Smooth muscle cell (in vitro differentiated cells): ENCODE results near the gene MAP4K4. TPM values are rescaled to one million over a fixed set of nuclear protein-coding genes. Genes with fewer than 3 reads are reported as not detected.

Source experiments
- DNase-seq: peaks from one replicate; lab custom pipeline; 2025; ENCODE audit not compliant: unreplicated experiment; lab: John Stamatoyannopoulos, UW
- H2AFZ ChIP-seq: fragments of 200-600 bp; sonication (generic); 2 replicates; pipeline ENCODE4 v1.6.0; 2016; ENCODE audit warnings: antibody characterized with exemption, low read depth, mild to moderate bottlenecking
- H3F3A ChIP-seq: fragments of 200-600 bp; sonication (generic); 2 replicates; pipeline ENCODE4 v1.6.0; 2017; ENCODE audit warnings: antibody characterized with exemption, low read depth
- H3K27ac ChIP-seq: fragments of 200-600 bp; sonication (generic); 2 replicates; pipeline ENCODE4 v1.5.1; 2016; ENCODE audit warnings: low read depth, mild to moderate bottlenecking
- H3K27me3 ChIP-seq: fragments of 200-600 bp; sonication (generic); 2 replicates; pipeline ENCODE4 v1.6.1; 2016; ENCODE audit warnings: low read depth, mild to moderate bottlenecking
- H3K36me3 ChIP-seq: fragments of 200-600 bp; sonication (generic); 2 replicates; pipeline ENCODE4 v1.5.1; 2016; ENCODE audit warnings: low read depth
- H3K4me1 ChIP-seq: fragments of 200-600 bp; sonication (generic); 2 replicates; pipeline ENCODE4 v1.5.1; 2016; ENCODE audit warnings: low read depth
- H3K4me2 ChIP-seq: fragments of 200-600 bp; sonication (generic); 2 replicates; pipeline ENCODE4 v1.6.0; 2016; ENCODE audit warnings: mild to moderate bottlenecking
- H3K4me3 ChIP-seq: fragments of 200-600 bp; sonication (generic); 2 replicates; pipeline ENCODE4 v1.5.1; 2016; ENCODE audit warnings: mild to moderate bottlenecking
- H3K79me2 ChIP-seq: fragments of 200-600 bp; sonication (generic); 2 replicates; pipeline ENCODE4 v1.6.0; 2016; ENCODE audit warnings: low read depth, mild to moderate bottlenecking
- H3K9ac ChIP-seq: fragments of 200-600 bp; sonication (generic); 2 replicates; pipeline ENCODE4 v1.6.0; 2016; ENCODE audit warnings: low read depth
- H3K9me3 ChIP-seq: fragments of 200-600 bp; sonication (generic); replicated peaks from 2 replicates; pipeline ENCODE4 v1.5.1; 2016; ENCODE audit warnings: low read depth
- H4K20me1 ChIP-seq: fragments of 200-600 bp; sonication (generic); 2 replicates; pipeline ENCODE4 v1.6.0; 2016; ENCODE audit warnings: low read depth
- CTCF ChIP-seq: fragments of 200-600 bp; sonication (generic); IDR thresholded peaks from 2 replicates; pipeline ENCODE4 v1.5.1; 2017; ENCODE audit warnings: borderline replicate concordance, mild to moderate bottlenecking, antibody characterized with exemption; ENCODE audit not compliant: insufficient read depth, poor library complexity, severe bottlenecking
- WGBS: methylation state at CpG from one replicate; pipeline ENCODE4 v1.1.7; 2016; ENCODE audit warnings: low lambda C conversion rate; 5-methylcytosine and 5-hydroxymethylcytosine counted together
- polyA plus RNA-seq: library from polyadenylated mRNA; unstranded; fragments of >200 nt; fragmentation: Nextera tagmentation; extraction: Ambion mirVana; gene quantifications from 2 replicates; pipeline ENCODE4 v1.2.1, GENCODE V29; 2016
- total RNA-seq: library from RNA; depleted of rRNA; stranded (reverse); fragments of >200 nt; gene quantifications from 2 replicates; pipeline ENCODE4 v1.2.3, GENCODE V29; 2014

Gene MAP4K4
- total and polyA plus RNA-seq, 2 experiments from 2014 or later: 68.9 to 107 TPM

- H3K27me3 ChIP-seq: no peaks in the 10 kb centered on the region
- peak overlapping the region; percentile 91 for H3K4me2 ChIP-seq
- TF ChIP-seq CTCF: no peak
- H3K27ac ChIP-seq: peak overlapping the region; percentile 76
- H3K4me1 ChIP-seq: peaks cover 22% of the 10 kb centered on the region
- no peaks in the 10 kb centered on the region for H3K9me3 ChIP-seq
- peaks cover 33% of the 10 kb centered on the region for H4K20me1 ChIP-seq
- H3K9ac ChIP-seq: peak overlapping the region; percentile 77
- no peaks in the 10 kb centered on the region for H3K36me3 ChIP-seq
- H3F3A ChIP-seq: peaks cover 12% of the 10 kb centered on the region
- WGBS: 11% methylated on average over 16 of the region's 16 CpGs
- no peak overlapping the region for H2AFZ ChIP-seq
- no peak for DNase-seq
- H3K4me3 ChIP-seq: peak overlapping the region; percentile 91
- peaks cover 60% of the 10 kb centered on the region for H3K79me2 ChIP-seq
Observed at GRCh38 chr2:101698844-101699754, 1.6 kb downstream of the MAP4K4 start.

GRCh38 chr2:101699755-101700461 lies 2.4 kb downstream of the MAP4K4 start:
- peaks cover 12% of the 10 kb centered on the region for H3F3A ChIP-seq
- no peak overlapping the region for H2AFZ ChIP-seq
- peaks cover 22% of the 10 kb centered on the region for H3K4me1 ChIP-seq
- H3K79me2 ChIP-seq: peaks cover 67% of the 10 kb centered on the region
- TF ChIP-seq CTCF: no peak
- peak overlapping the region; percentile 77 for H3K9ac ChIP-seq
- peaks cover 33% of the 10 kb centered on the region for H4K20me1 ChIP-seq
- no peaks in the 10 kb centered on the region for H3K27me3 ChIP-seq
- H3K4me3 ChIP-seq: peak overlapping the region; percentile 91
- no peaks in the 10 kb centered on the region for H3K9me3 ChIP-seq
- H3K27ac ChIP-seq: peak overlapping the region; percentile 76
- 7% methylated on average over 13 of the region's 13 CpGs for WGBS
- DNase-seq: no peak
- H3K4me2 ChIP-seq: peak overlapping the region; percentile 91
- H3K36me3 ChIP-seq: no peaks in the 10 kb centered on the region

GRCh38 chr2:101704046-101704466 lies 6.5 kb downstream of the MAP4K4 start:
- Histone ChIP-seq H3K4me1 (peaks cover 32% of the 10 kb centered on the region), H3K4me3 (no peak overlapping the region), H3K9me3 (no peaks in the 10 kb centered on the region), H3K36me3 (no peaks in the 10 kb centered on the region), H3K27me3 (no peaks in the 10 kb centered on the region), H3K9ac (peak overlapping the region; percentile 66), H4K20me1 (peaks cover 58% of the 10 kb centered on the region), H3K79me2 (peaks cover 99% of the 10 kb centered on the region), H3K4me2 (peak overlapping the region; percentile 22), H2AFZ (no peak overlapping the region), H3F3A (peaks cover 13% of the 10 kb centered on the region), H3K27ac (peak overlapping the region; percentile 87)
- no peak for TF ChIP-seq CTCF
- WGBS: 29% methylated on average over 1 of the region's 1 CpG
- DNase-seq: no peak
